BLaER1 treated with 17β-estradiol and CSF1 and Interleukin-3, amounts not matched to agents 10 nM and 100 nM (cell line): ENCODE measurements around the gene MLH3.

ENCODE experiments used
- H3K27ac ChIP-seq, 11 experiments: shearing (Covaris generic); formaldehyde crosslinking; 2 replicates each; pipeline ENCODE4 v1.8.1; 2022
- H3K27me3 ChIP-seq, 11 experiments: shearing (Covaris generic); formaldehyde crosslinking; 2 replicates each; pipeline ENCODE4 v1.8.1; 2022
- H3K36me3 ChIP-seq, 11 experiments: shearing (Covaris generic); formaldehyde crosslinking; 2 replicates each; pipeline ENCODE4 v1.8.1; 2022
- H3K4me1 ChIP-seq, 10 experiments: shearing (Covaris generic); formaldehyde crosslinking; 2 replicates each; pipeline ENCODE4 v1.8.1; 2022
- H3K4me2 ChIP-seq, 11 experiments: shearing (Covaris generic); formaldehyde crosslinking; 2 replicates each; pipeline ENCODE4 v1.8.1; 2022
- H3K4me3 ChIP-seq, 10 experiments: shearing (Covaris generic); formaldehyde crosslinking; 2 replicates each; pipeline ENCODE4 v1.8.1; 2022
- H3K9ac ChIP-seq, 11 experiments: shearing (Covaris generic); formaldehyde crosslinking; 2 replicates each; pipeline ENCODE4 v1.8.1; 2022
- H3K9me3 ChIP-seq, 11 experiments: shearing (Covaris generic); formaldehyde crosslinking; replicated peaks in 1 of 11; 2 replicates each; pipeline ENCODE4 v1.8.1; 2022
- H4K20me1 ChIP-seq, 11 experiments: shearing (Covaris generic); formaldehyde crosslinking; 2 replicates each; pipeline ENCODE4 v1.8.1; 2022
- Cebpa-rat ChIP-seq, 11 experiments: shearing (Covaris generic); IDR thresholded peaks; 2 replicates each; pipeline ENCODE4 v1.8.1; 2022

MLH3 gene

GRCh38 chr14:75030147-75030546 is 21.1 kb downstream of the MLH3 start:
- no peak overlapping the region for H3K9ac ChIP-seq
- peaks cover 0 to 11% (median 4%) of the 10 kb centered on the region in 10 experiments; a peak in 10 of 20 replicates for H3K4me1 ChIP-seq
- peaks cover 0 to 37% (median 14%) of the 10 kb centered on the region in 11 experiments; a peak in 13 of 22 replicates for H3K36me3 ChIP-seq

GRCh38 chr14:75025876-75026275 is 25.4 kb downstream of the MLH3 start:
- Histone ChIP-seq H3K36me3 (peaks cover 0 to 31% (median 7%) of the 10 kb centered on the region in 11 experiments; a peak in 13 of 22 replicates), H3K27me3 (no peaks in the 10 kb centered on the region), H3K4me1 (peaks cover 0 to 28% (median 10%) of the 10 kb centered on the region in 10 experiments; a peak in 12 of 20 replicates), H3K4me2 (peak overlapping the region in 4 of 11 experiments; percentile 30 to 72 (median 64); a peak in 7 of 22 replicates), H4K20me1 (no peaks in the 10 kb centered on the region), H3K27ac (peak overlapping the region in 1 of 11 experiments; percentile 56; a peak in 2 of 22 replicates), H3K9me3 (no peaks in the 10 kb centered on the region), H3K4me3 (no peak overlapping the region), H3K9ac (no peak overlapping the region)
- no peak for TF ChIP-seq Cebpa-rat (IDR thresholded peaks at IDR 0.05)

More at GRCh38 chr14:75030147-75030546, 21.1 kb downstream of the MLH3 start:
- no peaks in the 10 kb centered on the region for H3K9me3 ChIP-seq
- no peak overlapping the region for H3K4me2 ChIP-seq
- no peak for TF ChIP-seq Cebpa-rat (IDR thresholded peaks at IDR 0.05)
- H3K27me3 ChIP-seq = no peaks in the 10 kb centered on the region
- no peak overlapping the region for H3K4me3 ChIP-seq
- no peak overlapping the region for H3K27ac ChIP-seq
- no peaks in the 10 kb centered on the region for H4K20me1 ChIP-seq

GRCh38 chr14:75025082-75025481 is 26.2 kb downstream of the MLH3 start:
- peak overlapping the region in 6 of 11 experiments; percentile 9 to 72 (median 49); a peak in 12 of 22 replicates for H3K4me2 ChIP-seq
- peaks cover 0 to 28% (median 10%) of the 10 kb centered on the region in 10 experiments; a peak in 12 of 20 replicates for H3K4me1 ChIP-seq
- H4K20me1 ChIP-seq = no peaks in the 10 kb centered on the region
- no peak for TF ChIP-seq Cebpa-rat (IDR thresholded peaks at IDR 0.05)
- H3K27me3 ChIP-seq = no peaks in the 10 kb centered on the region
- no peak overlapping the region for H3K4me3 ChIP-seq
- peaks cover 0 to 31% (median 12%) of the 10 kb centered on the region in 11 experiments; a peak in 14 of 22 replicates for H3K36me3 ChIP-seq
- H3K9me3 ChIP-seq = no peaks in the 10 kb centered on the region
- no peak overlapping the region for H3K9ac ChIP-seq
- H3K27ac ChIP-seq = peak overlapping the region in 4 of 11 experiments; percentile 3 to 56 (median 15); a peak in 3 of 22 replicates

DNA sequence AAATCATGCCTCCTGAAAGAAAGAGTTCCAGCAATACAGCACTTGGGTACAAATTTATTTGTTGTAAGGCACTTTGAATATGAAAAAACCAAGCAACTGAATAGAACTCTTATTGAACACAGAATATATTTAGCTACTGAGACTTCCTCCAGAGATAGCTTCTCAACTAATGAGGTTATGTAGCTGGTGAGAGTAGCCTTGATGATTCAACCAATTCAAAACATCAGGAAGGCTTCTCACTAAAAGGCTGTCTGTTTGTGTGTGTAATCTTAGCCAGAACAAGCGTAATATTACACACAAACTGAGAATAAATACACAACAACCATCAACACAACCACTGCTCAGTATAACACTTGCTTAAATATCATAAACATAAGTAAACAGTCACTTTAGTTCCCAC is 28.2 kb downstream of the MLH3 start:
- no peaks in the 10 kb centered on the region for H3K27me3 ChIP-seq
- H3K9me3 ChIP-seq = no peaks in the 10 kb centered on the region
- peaks cover 0 to 28% (median 10%) of the 10 kb centered on the region in 10 experiments; a peak in 12 of 20 replicates for H3K4me1 ChIP-seq
- peaks cover 4 to 32% (median 20%) of the 10 kb centered on the region in 11 experiments; a peak in 17 of 22 replicates for H3K36me3 ChIP-seq
- TF ChIP-seq Cebpa-rat (IDR thresholded peaks at IDR 0.05) = no peak
- H3K27ac ChIP-seq = no peak overlapping the region
- peak overlapping the region in 2 of 11 experiments; percentile 3 to 25; a peak in 1 of 22 replicates for H3K4me2 ChIP-seq
- no peak overlapping the region for H3K4me3 ChIP-seq
- H4K20me1 ChIP-seq = no peaks in the 10 kb centered on the region
- H3K9ac ChIP-seq = no peak overlapping the region

DNA sequence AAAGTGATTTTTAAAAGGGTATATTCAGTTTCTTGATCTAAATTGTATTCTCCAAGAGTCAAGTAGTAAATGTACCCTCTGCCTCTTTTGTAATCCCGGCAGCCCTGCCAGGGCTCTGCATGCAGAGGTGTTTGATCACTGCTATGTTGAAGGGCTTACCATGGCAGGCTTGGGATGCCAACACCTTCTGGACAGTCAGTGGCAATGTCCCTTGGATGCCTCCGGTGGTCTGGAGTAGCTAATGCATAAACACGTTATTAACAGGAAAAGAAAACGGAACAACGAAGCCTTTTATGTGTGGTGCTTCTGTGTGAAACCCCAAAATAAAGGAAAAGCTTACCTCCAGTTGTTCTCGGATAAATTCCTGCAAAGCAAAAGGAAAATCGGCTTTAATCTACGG is 28.6 kb downstream of the MLH3 start:
- H3K9ac ChIP-seq = no peak overlapping the region
- H3K36me3 ChIP-seq = peaks cover 4 to 37% (median 22%) of the 10 kb centered on the region in 11 experiments; a peak in 17 of 22 replicates

DNA sequence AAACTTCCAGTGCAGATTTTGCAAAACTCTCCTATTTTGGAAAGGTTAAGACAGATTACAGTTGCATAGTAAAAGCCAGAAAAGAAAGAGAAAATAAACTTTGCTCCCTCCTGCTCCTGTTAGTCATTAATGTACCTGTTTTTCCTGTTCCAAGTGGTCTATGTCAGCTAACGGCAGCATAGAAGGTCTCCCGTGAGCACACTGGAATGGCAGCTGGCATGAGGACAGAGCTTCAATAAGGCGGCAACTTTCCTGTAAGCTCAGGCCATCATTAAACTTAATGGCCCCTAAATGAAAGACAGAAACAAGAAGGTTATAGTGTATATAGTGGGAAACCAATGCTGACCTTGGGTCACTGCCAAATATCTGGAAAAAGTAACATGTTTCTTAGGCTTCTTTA is 32.6 kb downstream of the MLH3 start:
- Histone ChIP-seq H4K20me1 (0 out of 22 replicates have a peak, but pooled peaks cover 0 to 3% (median 0%) of the 10 kb centered on the region in 11 experiments), H3K4me2 (no peak overlapping the region), H3K27ac (no peak overlapping the region), H3K36me3 (peaks cover 27 to 75% (median 43%) of the 10 kb centered on the region in 11 experiments; a peak in 21 of 22 replicates), H3K4me3 (no peak overlapping the region), H3K9me3 (no peaks in the 10 kb centered on the region), H3K4me1 (peaks cover 0 to 8% (median 0%) of the 10 kb centered on the region in 10 experiments; a peak in 4 of 20 replicates), H3K9ac (no peak overlapping the region), H3K27me3 (no peaks in the 10 kb centered on the region)
- no peak for TF ChIP-seq Cebpa-rat (IDR thresholded peaks at IDR 0.05)

More for the DNA sequence above, 28.6 kb downstream of the MLH3 start:
- Histone ChIP-seq H3K27me3 (no peaks in the 10 kb centered on the region), H3K27ac (no peak overlapping the region), H3K4me2 (peak overlapping the region in 2 of 11 experiments; percentile 3 to 25; a peak in 1 of 22 replicates), H3K4me3 (no peak overlapping the region), H3K4me1 (peaks cover 0 to 28% (median 10%) of the 10 kb centered on the region in 10 experiments; a peak in 12 of 20 replicates), H3K9me3 (no peaks in the 10 kb centered on the region), H4K20me1 (no peaks in the 10 kb centered on the region)
- no peak for TF ChIP-seq Cebpa-rat (IDR thresholded peaks at IDR 0.05)

DNA sequence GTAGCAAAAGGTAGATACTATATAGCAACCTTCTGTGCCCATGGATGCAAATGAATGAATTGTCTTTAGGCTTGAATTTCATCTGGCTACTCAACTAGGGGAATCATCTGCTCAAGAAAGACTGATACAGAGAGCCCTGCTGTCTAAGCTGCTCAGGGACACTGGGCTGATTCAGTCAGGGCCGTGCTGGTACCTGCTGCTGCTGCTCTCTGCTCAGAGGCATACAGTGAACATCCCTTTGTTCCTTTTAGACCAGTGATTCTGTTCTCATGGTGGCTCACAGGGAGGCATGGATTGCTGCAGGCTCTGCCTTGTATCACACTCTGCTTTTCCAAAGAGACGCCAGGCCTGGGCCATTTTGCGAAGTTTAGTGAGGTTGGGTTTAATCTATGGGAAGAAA is 34.5 kb downstream of the MLH3 start:
- Histone ChIP-seq H3K9me3 (no peaks in the 10 kb centered on the region), H3K4me3 (no peak overlapping the region), H3K4me2 (no peak overlapping the region), H3K36me3 (peaks cover 33 to 87% (median 50%) of the 10 kb centered on the region in 11 experiments), H3K27me3 (no peaks in the 10 kb centered on the region), H3K9ac (no peak overlapping the region), H4K20me1 (0 out of 22 replicates have a peak, but pooled peaks cover 0 to 3% (median 0%) of the 10 kb centered on the region in 11 experiments), H3K4me1 (peaks cover 0 to 5% (median 0%) of the 10 kb centered on the region in 10 experiments; a peak in 5 of 20 replicates), H3K27ac (no peak overlapping the region)
- TF ChIP-seq Cebpa-rat (IDR thresholded peaks at IDR 0.05) = no peak

DNA sequence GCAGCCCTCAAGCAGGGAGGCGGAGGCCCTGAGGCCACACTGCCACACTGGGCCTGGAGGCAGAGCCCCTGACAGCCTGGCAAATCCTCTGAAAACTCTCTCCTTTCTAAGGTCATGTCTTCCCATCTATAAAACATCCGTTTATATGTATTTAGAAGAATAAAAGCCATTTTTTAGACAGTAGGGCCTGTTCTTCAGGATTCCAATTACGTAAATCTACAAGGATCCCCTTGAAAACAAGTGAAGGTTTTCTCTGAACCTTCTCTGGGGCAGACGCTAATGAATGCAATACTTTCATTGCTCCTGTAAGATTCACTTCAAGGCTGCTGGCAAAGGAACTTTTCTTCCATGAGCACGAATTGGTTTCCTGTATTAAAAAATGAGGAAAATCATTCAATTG is 35.8 kb downstream of the MLH3 start:
- 0 out of 22 replicates have a peak, but pooled peaks cover 0 to 3% (median 0%) of the 10 kb centered on the region in 11 experiments for H4K20me1 ChIP-seq
- TF ChIP-seq Cebpa-rat (IDR thresholded peaks at IDR 0.05) = no peak

DNA sequence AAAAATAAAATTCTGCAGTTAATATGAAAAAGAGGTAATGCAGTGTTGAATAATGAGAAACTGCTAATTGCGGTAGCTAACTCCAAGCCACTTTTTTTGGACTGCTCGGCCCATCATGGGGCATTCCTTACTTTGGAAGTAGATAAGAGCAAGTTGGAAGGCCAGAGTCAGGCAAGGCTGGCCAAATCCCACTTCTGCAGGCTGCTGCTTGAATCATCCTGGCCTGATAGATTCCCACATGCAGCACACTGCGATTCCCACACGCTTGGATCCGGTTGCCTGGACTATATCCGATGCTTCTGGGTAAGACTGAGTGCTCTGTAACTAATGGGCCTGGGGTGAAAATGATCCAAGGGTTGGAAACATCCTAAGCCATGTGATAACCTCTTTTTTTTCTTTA is 38.0 kb downstream of the MLH3 start:
- Histone ChIP-seq H3K27ac (no peak overlapping the region), H3K4me2 (no peak overlapping the region), H4K20me1 (0 out of 22 replicates have a peak, but pooled peaks cover 0 to 4% (median 0%) of the 10 kb centered on the region in 11 experiments), H3K4me3 (no peak overlapping the region), H3K9ac (no peak overlapping the region), H3K9me3 (no peaks in the 10 kb centered on the region), H3K36me3 (peaks cover 57 to 100% (median 76%) of the 10 kb centered on the region in 11 experiments), H3K27me3 (no peaks in the 10 kb centered on the region), H3K4me1 (peaks cover 0 to 16% (median 0%) of the 10 kb centered on the region in 10 experiments; a peak in 5 of 20 replicates)
- TF ChIP-seq Cebpa-rat (IDR thresholded peaks at IDR 0.05) = no peak

More for the DNA sequence above, 35.8 kb downstream of the MLH3 start:
- H3K9me3 ChIP-seq = no peaks in the 10 kb centered on the region
- no peak overlapping the region for H3K27ac ChIP-seq
- no peaks in the 10 kb centered on the region for H3K27me3 ChIP-seq
- H3K4me1 ChIP-seq = peaks cover 0 to 16% (median 0%) of the 10 kb centered on the region in 10 experiments; a peak in 5 of 20 replicates
- no peak overlapping the region for H3K9ac ChIP-seq
- H3K4me3 ChIP-seq = no peak overlapping the region
- no peak overlapping the region for H3K4me2 ChIP-seq
- H3K36me3 ChIP-seq = peaks cover 39 to 93% (median 60%) of the 10 kb centered on the region in 11 experiments
